ENCODE data around the gene PRKN. TPM values are rescaled to one million over a fixed set of nuclear protein-coding genes. Genes with fewer than 3 reads are reported as not detected.

Gene PRKN
- total and polyA plus RNA-seq, 2 experiments from 2014 or later, result 0.10 to 0.84 TPM

DNA sequence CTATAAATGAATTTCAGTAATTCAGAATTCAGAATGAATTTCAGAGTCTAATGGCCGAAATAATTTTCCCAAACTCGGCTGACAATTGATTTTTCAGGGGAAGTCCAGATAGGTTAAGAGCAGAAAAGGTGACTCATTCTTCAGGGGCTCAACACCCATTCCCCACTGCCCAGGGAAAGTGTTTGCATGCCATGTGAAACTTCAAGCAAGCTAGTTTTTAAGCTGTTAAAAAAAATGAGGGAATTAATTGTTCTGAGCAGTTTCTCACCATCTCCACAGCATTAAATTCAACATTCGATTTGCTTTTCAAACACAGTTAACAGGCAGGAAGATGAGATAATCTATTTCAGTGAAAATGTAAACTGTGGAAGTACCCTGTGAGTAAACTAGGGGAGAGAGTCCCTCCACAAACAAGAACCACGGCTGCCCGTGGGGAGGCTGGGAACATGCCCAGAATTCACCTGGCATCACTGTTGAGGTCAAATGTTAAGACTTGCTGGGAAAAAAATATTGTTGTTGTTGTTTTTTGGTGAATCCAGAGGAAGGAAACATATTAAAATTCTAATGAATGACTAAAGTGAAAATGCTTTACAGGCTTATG lies 803.0 kb downstream of the PRKN start:
- H3K4me3 Mint-ChIP-seq, result no peak overlapping the region

More for the DNA sequence above, 803.0 kb downstream of the PRKN start:
- no peak for DNase-seq (ENCODE audit: low spot score)
- no peak overlapping the region for H2AFZ ChIP-seq
- no peaks in the 10 kb centered on the region for H3K36me3 Mint-ChIP-seq (ENCODE audit: low read depth)
- ATAC-seq, result no peak
- H3K79me2 ChIP-seq (replicated peaks; ENCODE audit: insufficient read depth), result no peaks in the 10 kb centered on the region
- no peak for TF ChIP-seq ZNF331 (CRISPR knock-in tag; IDR thresholded peaks at IDR 0.05; ENCODE audit: low read depth)
- no peak for TF ChIP-seq NANOG (IDR thresholded peaks at IDR 0.05; ENCODE audit: borderline replicate concordance)
- no peak for TF ChIP-seq JUNB (IDR thresholded peaks at IDR 0.05; ENCODE audit: unreplicated experiment)
- TF ChIP-seq, protein P1, sequence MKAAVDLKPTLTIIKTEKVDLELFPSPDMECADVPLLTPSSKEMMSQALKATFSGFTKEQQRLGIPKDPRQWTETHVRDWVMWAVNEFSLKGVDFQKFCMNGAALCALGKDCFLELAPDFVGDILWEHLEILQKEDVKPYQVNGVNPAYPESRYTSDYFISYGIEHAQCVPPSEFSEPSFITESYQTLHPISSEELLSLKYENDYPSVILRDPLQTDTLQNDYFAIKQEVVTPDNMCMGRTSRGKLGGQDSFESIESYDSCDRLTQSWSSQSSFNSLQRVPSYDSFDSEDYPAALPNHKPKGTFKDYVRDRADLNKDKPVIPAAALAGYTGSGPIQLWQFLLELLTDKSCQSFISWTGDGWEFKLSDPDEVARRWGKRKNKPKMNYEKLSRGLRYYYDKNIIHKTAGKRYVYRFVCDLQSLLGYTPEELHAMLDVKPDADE (IDR thresholded peaks at IDR 0.05), result no peak
- no peak for TF ChIP-seq POLR2AphosphoS5 (IDR thresholded peaks at IDR 0.05; ENCODE audit: low read depth)
- TF ChIP-seq, protein P2, sequence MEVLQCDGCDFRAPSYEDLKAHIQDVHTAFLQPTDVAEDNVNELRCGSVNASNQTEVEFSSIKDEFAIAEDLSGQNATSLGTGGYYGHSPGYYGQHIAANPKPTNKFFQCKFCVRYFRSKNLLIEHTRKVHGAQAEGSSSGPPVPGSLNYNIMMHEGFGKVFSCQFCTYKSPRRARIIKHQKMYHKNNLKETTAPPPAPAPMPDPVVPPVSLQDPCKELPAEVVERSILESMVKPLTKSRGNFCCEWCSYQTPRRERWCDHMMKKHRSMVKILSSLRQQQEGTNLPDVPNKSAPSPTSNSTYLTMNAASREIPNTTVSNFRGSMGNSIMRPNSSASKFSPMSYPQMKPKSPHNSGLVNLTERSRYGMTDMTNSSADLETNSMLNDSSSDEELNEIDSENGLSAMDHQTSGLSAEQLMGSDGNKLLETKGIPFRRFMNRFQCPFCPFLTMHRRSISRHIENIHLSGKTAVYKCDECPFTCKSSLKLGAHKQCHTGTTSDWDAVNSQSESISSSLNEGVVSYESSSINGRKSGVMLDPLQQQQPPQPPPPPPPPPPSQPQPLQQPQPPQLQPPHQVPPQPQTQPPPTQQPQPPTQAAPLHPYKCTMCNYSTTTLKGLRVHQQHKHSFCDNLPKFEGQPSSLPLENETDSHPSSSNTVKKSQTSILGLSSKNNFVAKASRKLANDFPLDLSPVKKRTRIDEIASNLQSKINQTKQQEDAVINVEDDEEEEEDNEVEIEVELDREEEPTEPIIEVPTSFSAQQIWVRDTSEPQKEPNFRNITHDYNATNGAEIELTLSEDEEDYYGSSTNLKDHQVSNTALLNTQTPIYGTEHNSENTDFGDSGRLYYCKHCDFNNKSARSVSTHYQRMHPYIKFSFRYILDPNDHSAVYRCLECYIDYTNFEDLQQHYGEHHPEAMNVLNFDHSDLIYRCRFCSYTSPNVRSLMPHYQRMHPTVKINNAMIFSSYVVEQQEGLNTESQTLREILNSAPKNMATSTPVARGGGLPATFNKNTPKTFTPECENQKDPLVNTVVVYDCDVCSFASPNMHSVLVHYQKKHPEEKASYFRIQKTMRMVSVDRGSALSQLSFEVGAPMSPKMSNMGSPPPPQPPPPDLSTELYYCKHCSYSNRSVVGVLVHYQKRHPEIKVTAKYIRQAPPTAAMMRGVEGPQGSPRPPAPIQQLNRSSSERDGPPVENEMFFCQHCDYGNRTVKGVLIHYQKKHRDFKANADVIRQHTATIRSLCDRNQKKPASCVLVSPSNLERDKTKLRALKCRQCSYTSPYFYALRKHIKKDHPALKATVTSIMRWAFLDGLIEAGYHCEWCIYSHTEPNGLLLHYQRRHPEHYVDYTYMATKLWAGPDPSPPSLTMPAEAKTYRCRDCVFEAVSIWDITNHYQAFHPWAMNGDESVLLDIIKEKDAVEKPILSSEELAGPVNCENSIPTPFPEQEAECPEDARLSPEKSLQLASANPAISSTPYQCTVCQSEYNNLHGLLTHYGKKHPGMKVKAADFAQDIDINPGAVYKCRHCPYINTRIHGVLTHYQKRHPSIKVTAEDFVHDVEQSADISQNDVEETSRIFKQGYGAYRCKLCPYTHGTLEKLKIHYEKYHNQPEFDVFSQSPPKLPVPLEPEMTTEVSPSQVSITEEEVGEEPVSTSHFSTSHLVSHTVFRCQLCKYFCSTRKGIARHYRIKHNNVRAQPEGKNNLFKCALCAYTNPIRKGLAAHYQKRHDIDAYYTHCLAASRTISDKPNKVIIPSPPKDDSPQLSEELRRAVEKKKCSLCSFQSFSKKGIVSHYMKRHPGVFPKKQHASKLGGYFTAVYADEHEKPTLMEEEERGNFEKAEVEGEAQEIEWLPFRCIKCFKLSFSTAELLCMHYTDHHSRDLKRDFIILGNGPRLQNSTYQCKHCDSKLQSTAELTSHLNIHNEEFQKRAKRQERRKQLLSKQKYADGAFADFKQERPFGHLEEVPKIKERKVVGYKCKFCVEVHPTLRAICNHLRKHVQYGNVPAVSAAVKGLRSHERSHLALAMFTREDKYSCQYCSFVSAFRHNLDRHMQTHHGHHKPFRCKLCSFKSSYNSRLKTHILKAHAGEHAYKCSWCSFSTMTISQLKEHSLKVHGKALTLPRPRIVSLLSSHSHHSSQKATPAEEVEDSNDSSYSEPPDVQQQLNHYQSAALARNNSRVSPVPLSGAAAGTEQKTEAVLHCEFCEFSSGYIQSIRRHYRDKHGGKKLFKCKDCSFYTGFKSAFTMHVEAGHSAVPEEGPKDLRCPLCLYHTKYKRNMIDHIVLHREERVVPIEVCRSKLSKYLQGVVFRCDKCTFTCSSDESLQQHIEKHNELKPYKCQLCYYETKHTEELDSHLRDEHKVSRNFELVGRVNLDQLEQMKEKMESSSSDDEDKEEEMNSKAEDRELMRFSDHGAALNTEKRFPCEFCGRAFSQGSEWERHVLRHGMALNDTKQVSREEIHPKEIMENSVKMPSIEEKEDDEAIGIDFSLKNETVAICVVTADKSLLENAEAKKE (CRISPR knock-in tag; IDR thresholded peaks at IDR 0.05), result no peak
- TF ChIP-seq ZNF114 (CRISPR knock-in tag; IDR thresholded peaks at IDR 0.05), result no peak
- no peak for TF ChIP-seq EZH2 (IDR thresholded peaks at IDR 0.05; ENCODE audit: low read depth, unreplicated experiment)
- TF ChIP-seq EZH2phosphoT487 (IDR thresholded peaks at IDR 0.05; ENCODE audit: unreplicated experiment), result no peak
- no peak for TF ChIP-seq CREB1 (CRISPR knock-in tag; IDR thresholded peaks at IDR 0.05; ENCODE audit: low read depth)
- TF ChIP-seq STAT1 (IDR thresholded peaks at IDR 0.05; ENCODE audit: unreplicated experiment), result no peak
- TF ChIP-seq, protein P3, sequence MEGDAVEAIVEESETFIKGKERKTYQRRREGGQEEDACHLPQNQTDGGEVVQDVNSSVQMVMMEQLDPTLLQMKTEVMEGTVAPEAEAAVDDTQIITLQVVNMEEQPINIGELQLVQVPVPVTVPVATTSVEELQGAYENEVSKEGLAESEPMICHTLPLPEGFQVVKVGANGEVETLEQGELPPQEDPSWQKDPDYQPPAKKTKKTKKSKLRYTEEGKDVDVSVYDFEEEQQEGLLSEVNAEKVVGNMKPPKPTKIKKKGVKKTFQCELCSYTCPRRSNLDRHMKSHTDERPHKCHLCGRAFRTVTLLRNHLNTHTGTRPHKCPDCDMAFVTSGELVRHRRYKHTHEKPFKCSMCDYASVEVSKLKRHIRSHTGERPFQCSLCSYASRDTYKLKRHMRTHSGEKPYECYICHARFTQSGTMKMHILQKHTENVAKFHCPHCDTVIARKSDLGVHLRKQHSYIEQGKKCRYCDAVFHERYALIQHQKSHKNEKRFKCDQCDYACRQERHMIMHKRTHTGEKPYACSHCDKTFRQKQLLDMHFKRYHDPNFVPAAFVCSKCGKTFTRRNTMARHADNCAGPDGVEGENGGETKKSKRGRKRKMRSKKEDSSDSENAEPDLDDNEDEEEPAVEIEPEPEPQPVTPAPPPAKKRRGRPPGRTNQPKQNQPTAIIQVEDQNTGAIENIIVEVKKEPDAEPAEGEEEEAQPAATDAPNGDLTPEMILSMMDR (conservative IDR thresholded peaks at IDR 0.05; ENCODE audit: low read depth in 2 of 2), result no peak
- TF ChIP-seq, protein P4, sequence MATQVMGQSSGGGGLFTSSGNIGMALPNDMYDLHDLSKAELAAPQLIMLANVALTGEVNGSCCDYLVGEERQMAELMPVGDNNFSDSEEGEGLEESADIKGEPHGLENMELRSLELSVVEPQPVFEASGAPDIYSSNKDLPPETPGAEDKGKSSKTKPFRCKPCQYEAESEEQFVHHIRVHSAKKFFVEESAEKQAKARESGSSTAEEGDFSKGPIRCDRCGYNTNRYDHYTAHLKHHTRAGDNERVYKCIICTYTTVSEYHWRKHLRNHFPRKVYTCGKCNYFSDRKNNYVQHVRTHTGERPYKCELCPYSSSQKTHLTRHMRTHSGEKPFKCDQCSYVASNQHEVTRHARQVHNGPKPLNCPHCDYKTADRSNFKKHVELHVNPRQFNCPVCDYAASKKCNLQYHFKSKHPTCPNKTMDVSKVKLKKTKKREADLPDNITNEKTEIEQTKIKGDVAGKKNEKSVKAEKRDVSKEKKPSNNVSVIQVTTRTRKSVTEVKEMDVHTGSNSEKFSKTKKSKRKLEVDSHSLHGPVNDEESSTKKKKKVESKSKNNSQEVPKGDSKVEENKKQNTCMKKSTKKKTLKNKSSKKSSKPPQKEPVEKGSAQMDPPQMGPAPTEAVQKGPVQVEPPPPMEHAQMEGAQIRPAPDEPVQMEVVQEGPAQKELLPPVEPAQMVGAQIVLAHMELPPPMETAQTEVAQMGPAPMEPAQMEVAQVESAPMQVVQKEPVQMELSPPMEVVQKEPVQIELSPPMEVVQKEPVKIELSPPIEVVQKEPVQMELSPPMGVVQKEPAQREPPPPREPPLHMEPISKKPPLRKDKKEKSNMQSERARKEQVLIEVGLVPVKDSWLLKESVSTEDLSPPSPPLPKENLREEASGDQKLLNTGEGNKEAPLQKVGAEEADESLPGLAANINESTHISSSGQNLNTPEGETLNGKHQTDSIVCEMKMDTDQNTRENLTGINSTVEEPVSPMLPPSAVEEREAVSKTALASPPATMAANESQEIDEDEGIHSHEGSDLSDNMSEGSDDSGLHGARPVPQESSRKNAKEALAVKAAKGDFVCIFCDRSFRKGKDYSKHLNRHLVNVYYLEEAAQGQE (IDR thresholded peaks at IDR 0.05; ENCODE audit: unreplicated experiment), result no peak
- peaks cover 3% of the 10 kb centered on the region for H3K27me3 Mint-ChIP-seq (ENCODE audit: insufficient read depth, low read depth, poor library complexity)
- H3K9me2 ChIP-seq (ENCODE audit: insufficient read depth), result no peaks in the 10 kb centered on the region
- no peak overlapping the region for H3K27ac ChIP-seq (ENCODE audit: low read depth)
- H3K27me3 ChIP-seq (ENCODE audit: insufficient read depth), result no peaks in the 10 kb centered on the region
- H3K4me1 Mint-ChIP-seq, result no peaks in the 10 kb centered on the region; the same call in 2 of the 3 replicates
- no peaks in the 10 kb centered on the region for H4K20me1 ChIP-seq (replicated peaks; ENCODE audit: insufficient read depth)
- 0 out of 2 replicates have a peak overlapping the region, but pooled peaks have one; percentile 18 for H3K27ac Mint-ChIP-seq
- H3K36me3 ChIP-seq (ENCODE audit: insufficient read depth), result no peaks in the 10 kb centered on the region
- no peaks in the 10 kb centered on the region for H3K4me1 ChIP-seq (ENCODE audit: insufficient read depth)
- no peak overlapping the region for H3K4me2 ChIP-seq
- H3K4me3 ChIP-seq, result no peak overlapping the region
- H3K9me3 Mint-ChIP-seq, result no peaks in the 10 kb centered on the region
- H3F3A ChIP-seq (replicated peaks; ENCODE audit: low read depth), result no peaks in the 10 kb centered on the region

All from GM23338 (cell line).